Left colon (tissue), 2 donors: ENCODE results near the gene SCRN3. TPM values are rescaled to one million over a fixed set of nuclear protein-coding genes. Genes with fewer than 3 reads are reported as not detected.
"Not testable (repeated sequence)": the region's sequence is repeated elsewhere in the genome, so short reads cannot be mapped to it uniquely, and the experiment has no call there.

Experiments
- ATAC-seq: fragments of 200-7000 bp; cut with Tn5 transposase; one replicate; pipeline ENCODE4 v1.9.1; 2020; ENCODE audit warnings: mild to moderate bottlenecking, moderate library complexity
- DNase-seq, 2 donors: peaks; one replicate each; pipeline ENCODE4 v3.0.0-alpha.2; 2020
- intact Hi-C, 2 donors: fragments of 100-400 bp; cut with DNase I in 1 of 2; cut with micrococcal nuclease in 1 of 2; formaldehyde crosslinking; loops; one replicate each; pipeline versions ENCODE4 v1.11.2 to v1.14.0; 2022; cut with DNase I, micrococcal nuclease
- total RNA-seq, 2 donors: library from RNA; stranded (reverse); fragmentation: NEBNext Ultra II Directional; extraction: Animal tissue kit (Norgen Biotek cat#: 25700); gene quantifications; one replicate each; pipeline ENCODE4 v1.2.1, GENCODE V29; 2021
- donor health status: DM: no; HTN: no; CAD: no.
- donor health status: DM: yes; HTN: yes; CAD: no.

SCRN3 gene
- total RNA-seq, 2 donors from 2014 or later = 25.7 to 26.7 TPM

- peak in 1 of 2 donors; percentile 17 for DNase-seq
- peak; percentile 48 for ATAC-seq
- intact Hi-C loops = no loop called here
These were observed 570 bp downstream of the SCRN3 start for GRCh38 chr2:174395969-174396630.

DNA sequence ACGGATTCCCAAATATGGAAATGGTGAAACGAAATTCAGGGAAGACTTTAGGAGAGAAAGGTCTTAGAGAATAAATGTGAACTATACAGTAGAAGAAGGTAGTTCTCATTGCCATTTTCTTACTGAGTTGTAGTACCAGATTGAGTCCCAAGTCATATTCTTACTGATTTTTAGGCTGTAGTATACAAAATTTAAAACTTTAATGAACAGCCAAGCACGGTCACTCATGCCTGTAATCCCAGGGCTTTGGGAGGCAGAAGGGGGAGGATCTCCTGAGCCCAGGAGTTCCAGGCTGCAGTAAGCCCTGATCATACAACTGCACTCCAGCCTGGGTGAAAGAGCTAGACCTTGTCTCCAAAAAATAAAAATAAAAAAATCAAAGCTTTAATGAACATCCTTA lies 2.2 kb downstream of the SCRN3 start:
- no peak for DNase-seq
- intact Hi-C loops = no loop called here
- ATAC-seq = no peak

GRCh38 chr2:174399171-174399570 lies 3.6 kb downstream of the SCRN3 start:
- no peak for DNase-seq
- intact Hi-C loops = no loop called here
- ATAC-seq = no peak

- intact Hi-C loops = no loop called here
- ATAC-seq (no peak), DNase-seq (no peak)
These were observed 5.3 kb downstream of the SCRN3 start for GRCh38 chr2:174400853-174401252.

DNA sequence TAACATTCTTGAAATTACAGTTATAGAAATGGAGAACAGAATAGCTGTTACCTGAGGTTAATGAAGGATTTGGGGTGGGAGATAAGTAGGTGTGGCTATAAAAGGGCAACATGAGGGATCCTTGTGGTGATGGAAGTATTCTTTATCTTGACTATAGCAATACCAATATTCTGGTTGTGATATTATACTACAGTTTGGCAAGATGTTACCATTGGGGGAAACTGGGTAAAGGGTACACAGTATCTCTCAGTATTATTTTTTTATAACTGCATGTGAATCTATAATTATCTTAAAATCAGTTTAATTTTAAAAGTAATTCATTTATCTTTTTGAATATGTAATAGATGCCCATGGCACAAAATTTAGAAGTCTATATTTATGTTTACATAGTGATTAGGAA lies 8.1 kb downstream of the SCRN3 start:
- DNase-seq (no peak), ATAC-seq (no peak)
- intact Hi-C loops = no loop called here

DNA sequence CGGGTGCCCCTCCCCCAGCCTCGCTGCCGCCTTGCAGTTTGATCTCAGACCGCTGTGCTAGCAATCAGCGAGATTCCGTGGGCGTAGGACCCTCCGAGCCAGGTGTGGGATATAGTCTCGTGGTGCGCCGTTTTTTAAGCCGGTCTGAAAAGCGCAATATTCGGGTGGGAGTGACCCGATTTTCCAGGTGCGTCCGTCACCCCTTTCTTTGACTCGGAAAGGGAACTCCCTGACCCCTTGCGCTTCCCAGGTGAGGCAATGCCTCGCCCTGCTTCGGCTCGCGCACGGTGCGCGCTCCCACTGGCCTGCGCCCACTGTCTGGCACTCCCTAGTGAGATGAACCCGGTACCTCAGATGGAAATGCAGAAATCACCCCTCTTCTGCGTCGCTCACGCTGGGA lies 14.5 kb downstream of the SCRN3 start:
- DNase-seq, intact Hi-C loops: not testable (repeated sequence)
- peak; percentile 42 for ATAC-seq

DNA sequence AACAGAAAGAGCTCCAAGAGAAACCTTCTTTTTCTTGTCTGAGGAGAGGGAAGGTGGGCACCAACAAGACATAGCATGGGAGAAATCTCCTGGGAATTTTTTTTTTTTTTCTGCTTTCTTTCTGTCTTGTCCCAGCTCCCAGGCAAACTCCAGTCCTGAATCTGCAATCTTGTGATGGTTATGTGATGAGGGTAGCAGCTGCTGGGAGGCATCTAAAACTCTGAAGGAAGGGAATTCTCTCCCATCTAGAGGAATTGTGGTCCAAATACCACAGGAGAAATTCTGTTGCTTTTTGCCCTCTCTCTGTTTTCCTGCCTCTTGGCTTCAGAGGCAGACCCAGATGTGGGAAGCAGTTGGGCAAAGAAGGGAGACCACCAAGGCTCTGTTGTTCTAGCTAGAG lies 16.7 kb downstream of the SCRN3 start:
- ATAC-seq = no peak
- no peak for DNase-seq
- intact Hi-C loops = no loop called here

GRCh38 chr2:174428214-174428613 lies 32.7 kb downstream of the SCRN3 start:
- no peak for ATAC-seq
- no peak for DNase-seq
- intact Hi-C loops = no loop called here

DNA sequence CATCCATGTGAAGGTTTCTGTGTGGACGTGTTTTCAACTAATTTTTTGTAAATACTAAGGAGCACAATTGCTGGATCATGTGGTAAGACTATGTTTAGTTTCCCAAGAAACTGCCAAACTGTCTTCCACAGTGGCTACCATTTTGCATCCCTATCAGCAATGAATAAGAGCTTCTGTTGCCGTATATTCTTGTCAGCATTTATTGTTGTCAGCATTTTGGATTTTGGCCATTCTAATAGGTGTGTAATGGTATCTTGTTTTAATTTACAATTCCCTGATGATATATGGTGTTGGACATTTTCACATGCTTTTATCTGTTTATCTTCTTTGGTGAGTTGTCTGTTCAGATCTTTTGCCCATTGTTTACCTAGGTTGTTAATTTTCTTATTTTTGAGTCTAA lies 34.5 kb downstream of the SCRN3 start:
- ATAC-seq (no peak), DNase-seq (no peak)
- intact Hi-C loops = no loop called here

GRCh38 chr2:174431902-174432301 lies 36.4 kb downstream of the SCRN3 start:
- DNase-seq (no peak), ATAC-seq (no peak)
- intact Hi-C loops = no loop called here

DNA sequence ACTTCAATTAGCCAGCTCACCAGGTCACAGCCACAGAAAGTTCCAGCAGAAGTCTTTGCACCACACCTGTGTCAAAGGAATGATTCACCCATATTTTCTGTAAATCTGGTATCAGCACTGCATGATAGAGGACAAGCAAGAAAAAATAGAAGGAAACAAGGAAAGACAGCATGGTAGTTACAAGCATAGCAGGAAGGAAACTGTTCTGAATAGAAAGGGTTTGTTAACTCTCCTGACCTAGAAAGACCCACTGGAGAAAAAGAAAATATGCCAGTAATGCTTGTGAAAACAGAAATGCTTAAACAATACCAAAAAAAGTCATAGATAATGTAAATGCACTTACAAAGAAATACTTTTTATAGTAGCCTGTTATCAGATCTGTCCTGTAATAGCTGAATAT lies 40.8 kb downstream of the SCRN3 start:
- intact Hi-C loops = no loop called here
- DNase-seq (no peak), ATAC-seq (no peak)

DNA sequence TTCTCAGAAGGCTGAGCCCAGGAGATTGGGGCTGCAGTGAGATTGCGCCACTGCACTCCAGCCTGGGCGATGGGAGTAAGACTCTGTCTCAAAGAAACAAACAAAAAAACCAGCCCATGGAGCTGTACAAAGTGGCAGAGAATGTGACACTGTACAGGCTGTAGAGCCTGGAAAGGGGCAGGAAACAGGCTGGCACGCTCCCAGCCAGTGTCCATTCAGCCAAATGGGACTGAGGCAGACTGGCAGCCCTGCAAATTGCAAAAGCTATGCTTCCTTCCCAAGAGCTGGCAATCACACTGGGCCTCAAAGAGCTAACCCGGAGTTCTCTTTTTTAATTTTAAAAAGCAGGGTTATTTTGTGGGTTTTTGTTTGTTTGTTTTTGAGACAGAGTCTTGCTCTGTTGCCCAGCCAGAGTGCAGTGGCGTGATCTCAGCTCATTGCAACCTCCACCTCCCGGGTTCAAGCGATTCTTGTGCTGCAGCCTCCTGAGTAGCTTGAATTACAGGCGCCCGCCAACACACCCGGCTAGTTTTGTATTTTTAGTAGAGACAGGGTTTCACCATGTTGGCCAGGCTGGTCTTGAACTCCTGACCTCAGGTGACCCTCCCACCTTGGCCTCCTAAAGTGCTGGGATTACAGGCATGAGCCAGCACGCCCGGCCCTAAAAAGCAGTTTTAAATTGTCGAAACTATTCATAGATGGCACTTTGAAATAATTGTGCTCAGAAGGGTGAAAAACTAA lies 42.8 kb downstream of the SCRN3 start:
- ATAC-seq (no peak), DNase-seq (no peak)
- intact Hi-C loops = no loop called here

GRCh38 chr2:174439323-174439722 lies 43.8 kb downstream of the SCRN3 start:
- no peak for ATAC-seq
- no peak for DNase-seq
- intact Hi-C loops = no loop called here

DNA sequence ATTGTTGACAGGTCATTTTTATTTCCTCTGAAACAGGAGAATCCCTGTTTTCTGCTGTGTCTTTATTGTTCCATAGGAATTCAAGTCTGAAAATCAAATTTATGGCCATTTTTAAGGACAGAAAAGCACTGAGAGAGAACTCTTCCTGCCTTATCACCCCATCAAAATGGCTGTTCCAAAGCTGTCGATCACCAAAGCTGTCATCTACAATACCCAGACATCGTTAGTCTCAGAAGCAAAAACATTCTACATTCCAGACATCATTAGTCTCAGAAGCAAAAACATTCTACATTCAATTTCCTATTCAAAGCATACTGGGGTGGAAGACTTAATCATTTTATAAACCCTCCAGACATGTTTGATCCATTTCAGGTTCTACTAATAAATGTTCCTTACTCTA lies 44.4 kb downstream of the SCRN3 start:
- intact Hi-C loops = no loop called here
- DNase-seq = no peak
- no peak for ATAC-seq

- ATAC-seq = no peak
- intact Hi-C loops = no loop called here
- no peak for DNase-seq
These were observed 47.3 kb downstream of the SCRN3 start for GRCh38 chr2:174442546-174443510.

GRCh38 chr2:174444761-174445160 lies 49.2 kb downstream of the SCRN3 start:
- no peak for DNase-seq
- ATAC-seq = no peak
- intact Hi-C loops = no loop called here

GRCh38 chr2:174445248-174445647 lies 49.7 kb downstream of the SCRN3 start:
- ATAC-seq (no peak), DNase-seq (no peak)
- intact Hi-C loops = no loop called here

- ATAC-seq (no peak), DNase-seq (no peak)
- intact Hi-C loops = no loop called here
These were observed 51.0 kb downstream of the SCRN3 start for GRCh38 chr2:174446531-174446930.

DNA sequence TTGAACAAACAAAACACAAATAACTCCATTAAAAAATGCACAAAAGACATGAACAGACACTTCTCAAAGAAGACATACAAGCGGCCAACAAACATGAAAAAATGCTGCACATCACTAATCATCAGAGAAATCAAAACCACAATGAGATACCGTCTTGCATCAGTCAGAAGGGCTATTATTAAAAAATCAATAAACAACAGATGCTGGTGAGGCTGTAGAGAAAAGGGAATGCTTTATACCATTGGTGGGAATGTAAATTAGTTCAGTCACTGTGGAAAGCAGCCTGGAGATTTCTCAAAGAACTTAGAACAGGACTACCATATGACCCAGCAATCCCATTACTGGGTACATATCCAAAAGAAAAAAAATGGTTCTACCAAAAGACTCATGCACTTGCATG lies 53.5 kb downstream of the SCRN3 start:
- DNase-seq (no peak), ATAC-seq (no peak)
- intact Hi-C loops = no loop called here
